IMR-90 (cell line): ENCODE results near the gene NDUFB2. TPM values are rescaled to one million over a fixed set of nuclear protein-coding genes. Genes with fewer than 3 reads are reported as not detected.
A peak's percentile ranks its signal among the peaks of the same experiment; 100 is the strongest.

ENCODE experiments used
- ATAC-seq: fragments of 200-7000 bp; cut with Tn5 transposase; 2 replicates; pipeline ENCODE4 v1.9.1; 2020; ENCODE audit warnings: low read depth, mild to moderate bottlenecking, moderate library complexity
- BruUV-seq: library from RNA; stranded (reverse); fragments of 400-500 nt; replicated peaks from 2 replicates; lab custom pipeline; 2021; lab: Mats Ljungman, UMichigan
- CTCF ChIA-PET: fragments of 300-600 bp; formaldehyde crosslinking; extraction: SDS; loops from one replicate; lab custom pipeline; 2021; ENCODE audit warnings: antibody characterized with exemption; lab: Yijun Ruan, JAX
- POLR2A ChIA-PET: fragments of 300-600 bp; sonication (Branson Sonifier 250); formaldehyde crosslinking; loops from one replicate; lab custom pipeline; 2022; ENCODE audit warnings: antibody characterized with exemption; ENCODE audit not compliant: unreplicated experiment; lab: Charles Lee
- DNase-seq: peaks from one replicate; pipeline ENCODE4 v3.0.0; 2013
- H2AFZ ChIP-seq: replicated peaks from 2 replicates; pipeline ENCODE3; 2013; ENCODE audit warnings: low read length, mild to moderate bottlenecking; ENCODE audit not compliant: poor library complexity
- H2AK5ac ChIP-seq: 2 replicates; pipeline ENCODE4 v1.6.1; 2013; ENCODE audit warnings: low read depth, low read length, inconsistent platforms
- H2AK9ac ChIP-seq: replicated peaks from 2 replicates; pipeline ENCODE3; 2013; ENCODE audit warnings: mild to moderate bottlenecking, low read depth, low read length, moderate library complexity; ENCODE audit not compliant: poor library complexity
- H2BK120ac ChIP-seq: 2 replicates; pipeline ENCODE4 v1.6.1; 2013; ENCODE audit warnings: low read depth, low read length, inconsistent platforms
- H2BK15ac ChIP-seq: 3 replicates; pipeline ENCODE4 v1.6.1; 2013; ENCODE audit warnings: low read depth, low read length, inconsistent platforms
- H2BK20ac ChIP-seq: 2 replicates; pipeline ENCODE4 v1.6.1; 2013; ENCODE audit warnings: low read depth, mild to moderate bottlenecking, inconsistent platforms, low read length, moderate library complexity
- H2BK5ac ChIP-seq: 2 replicates; pipeline ENCODE4 v1.6.1; 2013; ENCODE audit warnings: mild to moderate bottlenecking, low read depth, low read length, inconsistent platforms; ENCODE audit not compliant: poor library complexity, severe bottlenecking
- H3K14ac ChIP-seq: replicated peaks from 2 replicates; pipeline ENCODE4 v1.6.1; 2013; ENCODE audit warnings: low read depth, low read length, inconsistent platforms
- H3K18ac ChIP-seq: 2 replicates; pipeline ENCODE4 v1.6.1; 2013; ENCODE audit warnings: low read depth, low read length, control low read depth
- H3K23ac ChIP-seq: 2 replicates; pipeline ENCODE4 v1.6.1; 2013; ENCODE audit warnings: low read depth, low read length, inconsistent platforms
- H3K27ac ChIP-seq: 2 replicates; pipeline ENCODE4 v1.5.1; 2013; ENCODE audit warnings: mild to moderate bottlenecking, control low read depth, low read length; ENCODE audit not compliant: insufficient read depth
- H3K27me3 ChIP-seq: 2 replicates; pipeline ENCODE4 v1.6.1; 2013; ENCODE audit warnings: low read length; ENCODE audit not compliant: control insufficient read depth, insufficient read depth
- H3K36me3 ChIP-seq: 2 replicates; pipeline ENCODE4 v1.6.1; 2013; ENCODE audit warnings: low read length, mixed read lengths; ENCODE audit not compliant: control insufficient read depth, insufficient read depth
- H3K4ac ChIP-seq: 2 replicates; pipeline ENCODE4 v1.6.1; 2013; ENCODE audit warnings: low read depth, low read length, inconsistent platforms
- H3K4me1 ChIP-seq: 2 replicates; pipeline ENCODE4 v1.6.1; 2013; ENCODE audit warnings: low read length, mixed read lengths; ENCODE audit not compliant: control insufficient read depth, insufficient read depth
- H3K4me2 ChIP-seq: 2 replicates; pipeline ENCODE4 v1.6.1; 2013; ENCODE audit warnings: low read depth, mild to moderate bottlenecking, control low read depth, low read length, moderate library complexity
- H3K4me3 ChIP-seq: 2 replicates; pipeline ENCODE4 v1.5.1; 2013; ENCODE audit warnings: low read depth, mild to moderate bottlenecking, control low read depth, low read length, moderate library complexity; ENCODE audit not compliant: insufficient read depth
- H3K56ac ChIP-seq: 2 replicates; pipeline ENCODE4 v1.6.1; 2013; ENCODE audit warnings: low read length, inconsistent platforms; ENCODE audit not compliant: insufficient read depth; ENCODE audit errors: extremely low read depth
- H3K79me1 ChIP-seq, 2 experiments: 2 replicates each; pipeline ENCODE4 v1.6.1; 2013; ENCODE audit warnings: low read length in 2 of 2, inconsistent platforms in 1 of 2, low read depth in 1 of 2
- H3K9ac ChIP-seq: 2 replicates; pipeline ENCODE4 v1.6.1; 2013; ENCODE audit warnings: low read depth, low read length, control low read depth
- H3K9me1 ChIP-seq: 2 replicates; pipeline ENCODE4 v1.6.1; 2013; ENCODE audit warnings: low read length, inconsistent platforms; ENCODE audit not compliant: insufficient read depth
- H3K9me3 ChIP-seq: 2 replicates; pipeline ENCODE4 v1.6.1; 2013; ENCODE audit warnings: low read length; ENCODE audit not compliant: control insufficient read depth, insufficient read depth
- H4K20me1 ChIP-seq: 2 replicates; pipeline ENCODE4 v1.6.1; 2013; ENCODE audit warnings: low read length, inconsistent platforms; ENCODE audit not compliant: insufficient read depth
- H4K5ac ChIP-seq: 2 replicates; pipeline ENCODE4 v1.6.1; 2013; ENCODE audit warnings: mild to moderate bottlenecking, low read depth, low read length, control low read depth
- H4K8ac ChIP-seq, 2 experiments: 2 replicates each; pipeline ENCODE4 v1.6.1; 2013; ENCODE audit warnings: low read depth in 2 of 2, low read length in 2 of 2, control low read depth in 1 of 2, inconsistent platforms in 1 of 2
- H4K91ac ChIP-seq: 2 replicates; pipeline ENCODE4 v1.6.1; 2013; ENCODE audit warnings: low read depth, low read length, inconsistent platforms; ENCODE audit not compliant: insufficient read depth
- CTCF ChIP-seq: conservative IDR thresholded peaks from 2 replicates; pipeline ENCODE4 v1.5.1; 2012; ENCODE audit warnings: mild to moderate bottlenecking, low read depth, low read length, improper control_type of control experiment
- ELK1 ChIP-seq: fragments of 150-350 bp; IDR thresholded peaks from 2 replicates; pipeline ENCODE4 v1.6.1; 2016; ENCODE audit warnings: low read depth, mild to moderate bottlenecking, low read length, moderate library complexity, borderline replicate concordance
- FOS ChIP-seq: fragments of 150-350 bp; IDR thresholded peaks from 2 replicates; pipeline ENCODE4 v1.6.1; 2016; ENCODE audit warnings: low read depth, low read length
- NFE2L2 ChIP-seq: fragments of 150-350 bp; IDR thresholded peaks from 2 replicates; pipeline ENCODE4 v1.6.1; 2016; ENCODE audit warnings: low read depth, mild to moderate bottlenecking, low read length
- RCOR1 ChIP-seq: IDR thresholded peaks from 2 replicates; pipeline ENCODE4 v1.6.1; 2012; ENCODE audit warnings: mild to moderate bottlenecking, low read length, improper control_type of control experiment; ENCODE audit not compliant: insufficient replicate concordance
- SMC3 ChIP-seq: fragments of 150-350 bp; IDR thresholded peaks from 2 replicates; pipeline ENCODE4 v1.6.1; 2016; ENCODE audit warnings: low read depth, mild to moderate bottlenecking, antibody characterized with exemption, low read length, moderate library complexity
- WGBS, 2 experiments: methylation state at CpG; one replicate each; pipeline versions ENCODE4 v1.1.5 to v1.1.7; 2013; ENCODE audit warnings: missing lambda C conversion rate in 2 of 2; ENCODE audit not compliant: insufficient read length in 1 of 2; ENCODE audit errors: extremely low coverage in 2 of 2; 5-methylcytosine and 5-hydroxymethylcytosine counted together
- dilution Hi-C: fragments of 300-500 bp; cut with HindIII; formaldehyde crosslinking; loops from one replicate; pipeline ENCODE4 v1.14.3; 2018; ENCODE audit warnings: low sequenced_read_pairs; ENCODE audit not compliant: unreplicated experiment
- in situ Hi-C: fragments of 300-500 bp; cut with MboI; formaldehyde crosslinking; loops from 3 replicates; pipeline ENCODE4 v1.14.3; 2019; ENCODE audit warnings: low sequenced_read_pairs, inconsistent platforms, mixed read lengths
- intact Hi-C: fragments of 100-400 bp; cut with micrococcal nuclease; formaldehyde crosslinking; loops from 2 replicates; pipeline ENCODE4 v1.10.0; 2022
- polyA plus RNA-seq, 3 experiments: library from polyadenylated mRNA; depleted of rRNA; stranded (reverse); fragments of >200 nt; gene quantifications; 2 replicates each; pipeline ENCODE4 v1.2.3, GENCODE V29; 2012; ENCODE audit warnings: low replicate concordance in 1 of 3
- total RNA-seq: library from RNA; depleted of rRNA; stranded (reverse); fragments of >200 nt; gene quantifications from 2 replicates; pipeline ENCODE4 v1.2.3, GENCODE V29; 2012

The NDUFB2 gene
- total and polyA plus RNA-seq, 2 of the 4 experiments (the other 2 are of a cell fraction), result 81.7 to 143 TPM

- no peak overlapping the region for H3K9ac ChIP-seq
- H2AK5ac ChIP-seq, result no peak overlapping the region
- no TSS peak for BruUV-seq
- H3K4me1 ChIP-seq, result no peaks in the 10 kb centered on the region
- no peak overlapping the region for H3K56ac ChIP-seq
- WGBS, 2 experiments, result 94% methylated on average over 3 of the region's 7 CpGs; no CpG with 5 or more reads in 1 of the 2 experiments
- no peaks in the 10 kb centered on the region for H4K20me1 ChIP-seq
- in situ Hi-C loops, result loop anchor here (10.0 kb wide), 1 partner anchor 854 kb away; no protein-coding TSS in a partner anchor
- H2BK120ac ChIP-seq, result no peak overlapping the region
- H2BK15ac ChIP-seq, result no peak overlapping the region
- H2AK9ac ChIP-seq, result peak overlapping the region; percentile 50
- no peaks in the 10 kb centered on the region for H3K79me1 ChIP-seq
- no peak for TF ChIP-seq NFE2L2
- TF ChIP-seq SMC3, result no peak
- TF ChIP-seq RCOR1, result no peak
- no peak for TF ChIP-seq FOS
- TF ChIP-seq CTCF, result no peak
- no peak for TF ChIP-seq ELK1
- H4K8ac ChIP-seq, result no peak overlapping the region
- no peak overlapping the region for H2BK5ac ChIP-seq
- no peak overlapping the region for H3K27ac ChIP-seq
- ChIA-PET POLR2A (no interaction called here), CTCF (interaction anchor here (0.6 kb wide), 1 partner anchor 303 kb away, joined by 4 read pairs; no protein-coding TSS in a partner anchor)
- H3K9me1 ChIP-seq, result peaks cover 4% of the 10 kb centered on the region; the same call in 1 of the 2 replicates
- no peaks in the 10 kb centered on the region for H3K9me3 ChIP-seq
- no peak overlapping the region for H2AFZ ChIP-seq
- no peak overlapping the region for H3K18ac ChIP-seq
- dilution Hi-C loops, result no loop called here
- intact Hi-C loops, result no loop called here
- H3K36me3 ChIP-seq, result peaks cover 5% of the 10 kb centered on the region
- H3K23ac ChIP-seq, result no peak overlapping the region
- ATAC-seq (no peak), DNase-seq (no peak)
- H4K91ac ChIP-seq, result no peak overlapping the region
- no peak overlapping the region for H3K4me3 ChIP-seq
- H3K4ac ChIP-seq, result no peak overlapping the region
- no peak overlapping the region for H3K14ac ChIP-seq
- no peak overlapping the region for H3K4me2 ChIP-seq
- no peak overlapping the region for H2BK20ac ChIP-seq
- H3K27me3 ChIP-seq, result no peaks in the 10 kb centered on the region
- no peak overlapping the region for H4K5ac ChIP-seq
These were observed 15.6 kb upstream of the NDUFB2 start for GRCh38 chr7:140680886-140681285.
